GM12878 (cell line): Measurements from ENCODE around the gene LETM1.

ENCODE experiments used
- BCLAF1 ChIP-seq: fragments of 450-650 bp; IDR thresholded peaks from 2 replicates; pipeline ENCODE4 v1.6.1; 2017; ENCODE audit warnings: antibody characterized with exemption, mild to moderate bottlenecking, moderate library complexity
- CHD1 ChIP-seq: IDR thresholded peaks from 2 replicates; pipeline ENCODE4 v1.6.1; 2012; ENCODE audit warnings: low read depth, low read length, improper control_type of control experiment
- FOXK2 ChIP-seq: fragments of 450-650 bp; IDR thresholded peaks from 2 replicates; pipeline ENCODE4 v1.6.1; 2017; ENCODE audit warnings: mild to moderate bottlenecking, moderate library complexity
- MTA3 ChIP-seq: IDR thresholded peaks from 2 replicates; pipeline ENCODE4 v1.6.1; 2012; ENCODE audit warnings: low read length, inconsistent platforms, borderline replicate concordance
- RBBP5 ChIP-seq: fragments of 200-600 bp; sonication (generic); conservative IDR thresholded peaks from 2 replicates; pipeline ENCODE4 v1.6.1; 2016
- SREBF1 ChIP-seq: IDR thresholded peaks from 2 replicates; pipeline ENCODE4 v1.6.1; 2012; ENCODE audit warnings: mild to moderate bottlenecking, low read length
- SRF ChIP-seq, 2 experiments: IDR thresholded peaks; 2 replicates each; pipeline ENCODE4 v1.6.1; 2011; ENCODE audit warnings: low read depth in 2 of 2, low read length in 2 of 2, mild to moderate bottlenecking in 1 of 2, moderate library complexity in 1 of 2
- TAF1 ChIP-seq: IDR thresholded peaks from 2 replicates; pipeline ENCODE4 v1.6.1; 2011; ENCODE audit warnings: mild to moderate bottlenecking, low read depth, low read length, borderline replicate concordance
- TARDBP ChIP-seq: IDR thresholded peaks from 2 replicates; pipeline ENCODE4 v1.6.1; 2016; ENCODE audit warnings: borderline replicate concordance
- TF ChIP-seq, protein P1 (sequence below), 3 experiments: IDR thresholded peaks in 2 of 3; conservative IDR thresholded peaks in 1 of 3; 2 replicates each; pipeline ENCODE4 v1.5.1; 2011; ENCODE audit warnings: low read depth in 3 of 3, low read length in 3 of 3, mild to moderate bottlenecking in 3 of 3, control low read depth in 2 of 3, moderate library complexity in 2 of 3, inconsistent platforms in 1 of 3, mixed read lengths in 1 of 3; ENCODE audit not compliant: control insufficient read depth in 2 of 3, insufficient read depth in 1 of 3; ENCODE audit errors: extremely low read depth in 1 of 3

- TF ChIP-seq CHD1 (no peak), SRF (IDR thresholded peaks at IDR 0.05; ENCODE audit: low read depth in 2 of 2, low read length in 2 of 2) (no peak), MTA3 (no peak), SREBF1 (no peak), BCLAF1 (no peak), FOXK2 (no peak), RBBP5 (no peak), TAF1 (peak; percentile 58; the same call in 1 of the 2 replicates), TARDBP (no peak)
- TF ChIP-seq, protein P1, sequence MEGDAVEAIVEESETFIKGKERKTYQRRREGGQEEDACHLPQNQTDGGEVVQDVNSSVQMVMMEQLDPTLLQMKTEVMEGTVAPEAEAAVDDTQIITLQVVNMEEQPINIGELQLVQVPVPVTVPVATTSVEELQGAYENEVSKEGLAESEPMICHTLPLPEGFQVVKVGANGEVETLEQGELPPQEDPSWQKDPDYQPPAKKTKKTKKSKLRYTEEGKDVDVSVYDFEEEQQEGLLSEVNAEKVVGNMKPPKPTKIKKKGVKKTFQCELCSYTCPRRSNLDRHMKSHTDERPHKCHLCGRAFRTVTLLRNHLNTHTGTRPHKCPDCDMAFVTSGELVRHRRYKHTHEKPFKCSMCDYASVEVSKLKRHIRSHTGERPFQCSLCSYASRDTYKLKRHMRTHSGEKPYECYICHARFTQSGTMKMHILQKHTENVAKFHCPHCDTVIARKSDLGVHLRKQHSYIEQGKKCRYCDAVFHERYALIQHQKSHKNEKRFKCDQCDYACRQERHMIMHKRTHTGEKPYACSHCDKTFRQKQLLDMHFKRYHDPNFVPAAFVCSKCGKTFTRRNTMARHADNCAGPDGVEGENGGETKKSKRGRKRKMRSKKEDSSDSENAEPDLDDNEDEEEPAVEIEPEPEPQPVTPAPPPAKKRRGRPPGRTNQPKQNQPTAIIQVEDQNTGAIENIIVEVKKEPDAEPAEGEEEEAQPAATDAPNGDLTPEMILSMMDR (IDR thresholded peaks at IDR 0.05 in 2 of 3, conservative IDR thresholded peaks at IDR 0.05 in 1 of 3; ENCODE audit: control insufficient read depth in 2 of 3, extremely low read depth in 1 of 3, insufficient read depth in 1 of 3, low read depth in 3 of 3, low read length in 3 of 3): no peak
Observed at GRCh38 chr4:1855333-1856070, 454 bp downstream of the LETM1 start.
